HG02798 (cell line): ENCODE measurements around the gene STX12.
"Not testable (repeated sequence)": the region's sequence is repeated elsewhere in the genome, so short reads cannot be mapped to it uniquely, and the experiment has no call there.

ENCODE experiments used
- ATAC-seq: cut with Tn5 transposase; IDR thresholded peaks from one replicate; pipeline ENCODE4 v1.9.1; 2021; ENCODE audit warnings: mild to moderate bottlenecking; ENCODE audit not compliant: unreplicated experiment, poor library complexity

Gene STX12

GRCh38 chr1:27863538-27863915 is 90.5 kb downstream of the STX12 start:
- no peak for ATAC-seq

GRCh38 chr1:27864264-27864895 is 91.4 kb downstream of the STX12 start:
- ATAC-seq, result no peak

GRCh38 chr1:27865821-27866220 is 92.8 kb downstream of the STX12 start:
- ATAC-seq, result no peak

GRCh38 chr1:27868556-27868931 is 95.5 kb downstream of the STX12 start:
- no peak for ATAC-seq

- peak; percentile 40 for ATAC-seq
Measured at GRCh38 chr1:27868932-27869718, 96.1 kb downstream of the STX12 start.

- no peak for ATAC-seq
Measured at GRCh38 chr1:27869719-27870085, 96.7 kb downstream of the STX12 start.

- ATAC-seq, result not testable (repeated sequence)
Measured at GRCh38 chr1:27871076-27871475, 98.1 kb downstream of the STX12 start.

GRCh38 chr1:27872059-27872801 is 99.2 kb downstream of the STX12 start, which contains the start of gene THEMIS2:
TSS of gene THEMIS2 (plus strand) at chr1:27872544. CDS start at chr1:27872572, 28 bp downstream.
- ATAC-seq, result peak; percentile 39

GRCh38 chr1:27872802-27873551 is 100.0 kb downstream of the STX12 start:
- ATAC-seq, result no peak

- ATAC-seq, result no peak
Measured at GRCh38 chr1:27873671-27874384, 100.8 kb downstream of the STX12 start.
